NOMO-1 treated with dmso at 0.1 percent for 144 hours (cell line): ENCODE measurements around the gene TAS2R4.
"Not testable (repeated sequence)": the region's sequence is repeated elsewhere in the genome, so short reads cannot be mapped to it uniquely, and the experiment has no call there.

Experiments used
- DNase-seq: peaks from one replicate; lab custom pipeline; 2025; ENCODE audit not compliant: unreplicated experiment; lab: John Stamatoyannopoulos, UW

Gene TAS2R4

DNA sequence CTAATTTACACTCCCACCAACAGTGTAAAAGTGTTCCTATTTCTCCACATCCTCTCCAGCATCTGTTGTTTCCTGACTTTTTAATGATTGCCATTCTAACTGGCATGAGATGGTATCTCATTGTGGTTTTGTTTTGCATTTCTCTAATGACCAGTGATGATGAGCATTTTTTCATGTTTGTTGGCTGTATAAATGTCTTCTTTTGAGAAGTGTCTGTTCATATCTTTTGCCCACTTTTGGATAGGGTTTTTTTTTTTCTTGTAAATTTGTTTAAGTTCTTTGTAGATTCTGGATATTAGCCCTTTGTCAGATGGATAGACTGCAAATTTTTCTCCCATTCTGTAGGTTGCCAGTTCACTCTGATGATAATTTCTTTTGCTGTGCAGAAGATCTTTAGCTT, 46.0 kb downstream of the TAS2R4 start:
- not testable (repeated sequence) for DNase-seq
